NB4 (cell line): Measurements from ENCODE around the gene TBC1D14.

ENCODE experiments used
- DNase-seq: peaks from one replicate; pipeline ENCODE4 v3.0.0; 2010; ENCODE audit warnings: low read depth
- H3K4me3 ChIP-seq: one replicate; pipeline ENCODE4 v1.5.1; 2011; ENCODE audit warnings: mild to moderate bottlenecking, low read depth, low read length, moderate library complexity
- MYC ChIP-seq: IDR thresholded peaks from 2 replicates; pipeline ENCODE4 v1.6.1; 2011; ENCODE audit warnings: low read depth, low read length
- POLR2A ChIP-seq: IDR thresholded peaks from 2 replicates; pipeline ENCODE4 v1.6.1; 2011; ENCODE audit warnings: mild to moderate bottlenecking; ENCODE audit not compliant: insufficient read length; ENCODE audit errors: extremely low read depth
- TF ChIP-seq, protein P1 (sequence below): IDR thresholded peaks from one replicate; pipeline ENCODE4 v1.5.1; 2012; ENCODE audit warnings: low read depth, low read length
- TF ChIP-seq, protein P2 (sequence below): IDR thresholded peaks from 2 replicates; pipeline ENCODE4 v1.6.1; 2011; ENCODE audit warnings: low read depth, low read length

Gene TBC1D14

DNA sequence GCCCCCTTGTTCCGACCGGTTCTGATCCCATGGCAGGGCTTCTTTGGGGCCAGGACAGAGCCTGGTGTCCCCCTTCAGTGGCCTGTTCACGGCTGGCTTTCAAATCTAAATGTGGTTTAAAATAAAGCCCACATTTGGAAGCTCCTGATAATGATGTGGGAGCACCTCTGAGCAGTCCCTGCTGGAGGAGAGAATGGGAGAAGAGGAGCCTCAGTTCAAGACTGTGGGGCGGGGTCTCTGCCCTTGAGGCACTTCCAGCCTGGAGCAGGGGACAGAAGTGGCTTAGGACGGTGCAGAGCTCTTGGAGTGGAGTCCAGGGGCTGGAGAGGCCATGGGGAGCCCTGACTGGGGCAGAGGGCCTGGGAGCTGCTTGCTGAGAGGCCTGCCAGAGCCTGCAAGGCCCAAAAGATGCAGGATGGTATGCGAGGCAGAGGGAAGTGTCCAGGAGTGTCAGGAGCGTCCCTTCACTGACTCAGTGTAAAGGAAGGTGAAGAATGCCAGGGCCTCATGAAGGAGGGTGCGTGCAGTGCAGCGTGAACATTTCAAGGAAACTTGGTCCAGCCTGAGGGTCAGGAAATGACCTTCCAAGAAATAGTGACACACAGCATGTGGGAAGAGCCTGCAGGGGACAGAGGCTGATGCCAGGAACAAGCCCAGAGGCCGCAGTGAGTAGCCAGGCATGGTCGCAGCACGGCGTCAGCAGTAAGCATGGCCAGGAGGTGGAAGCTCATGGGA, 112.5 kb downstream of the TBC1D14 start:
- DNase-seq: no peak
- no peak for TF ChIP-seq MYC
- H3K4me3 ChIP-seq: no peak overlapping the region

DNA sequence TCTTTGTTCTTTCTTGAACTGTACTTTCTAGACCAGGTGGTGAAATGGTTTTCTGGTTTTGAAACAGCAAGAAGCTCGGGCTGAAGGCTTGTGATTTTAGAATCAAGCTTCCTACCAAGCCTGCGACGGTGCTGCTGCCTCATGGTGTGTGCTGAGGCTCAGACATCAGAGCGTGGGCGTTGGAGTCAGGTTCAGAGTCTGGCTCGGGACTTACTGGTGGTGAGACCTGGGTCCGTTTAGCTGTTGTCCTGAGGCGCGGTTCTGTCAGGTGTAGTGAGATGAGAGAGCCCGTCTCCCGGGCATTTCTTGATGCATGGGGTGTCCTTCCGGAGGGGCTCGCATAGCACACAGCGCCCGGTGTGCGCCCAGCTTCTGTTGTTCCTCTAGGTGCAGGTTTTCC, 113.9 kb downstream of the TBC1D14 start:
- H3K4me3 ChIP-seq: no peak overlapping the region
- no peak for DNase-seq
- TF ChIP-seq, protein P1, sequence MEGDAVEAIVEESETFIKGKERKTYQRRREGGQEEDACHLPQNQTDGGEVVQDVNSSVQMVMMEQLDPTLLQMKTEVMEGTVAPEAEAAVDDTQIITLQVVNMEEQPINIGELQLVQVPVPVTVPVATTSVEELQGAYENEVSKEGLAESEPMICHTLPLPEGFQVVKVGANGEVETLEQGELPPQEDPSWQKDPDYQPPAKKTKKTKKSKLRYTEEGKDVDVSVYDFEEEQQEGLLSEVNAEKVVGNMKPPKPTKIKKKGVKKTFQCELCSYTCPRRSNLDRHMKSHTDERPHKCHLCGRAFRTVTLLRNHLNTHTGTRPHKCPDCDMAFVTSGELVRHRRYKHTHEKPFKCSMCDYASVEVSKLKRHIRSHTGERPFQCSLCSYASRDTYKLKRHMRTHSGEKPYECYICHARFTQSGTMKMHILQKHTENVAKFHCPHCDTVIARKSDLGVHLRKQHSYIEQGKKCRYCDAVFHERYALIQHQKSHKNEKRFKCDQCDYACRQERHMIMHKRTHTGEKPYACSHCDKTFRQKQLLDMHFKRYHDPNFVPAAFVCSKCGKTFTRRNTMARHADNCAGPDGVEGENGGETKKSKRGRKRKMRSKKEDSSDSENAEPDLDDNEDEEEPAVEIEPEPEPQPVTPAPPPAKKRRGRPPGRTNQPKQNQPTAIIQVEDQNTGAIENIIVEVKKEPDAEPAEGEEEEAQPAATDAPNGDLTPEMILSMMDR: no peak
- TF ChIP-seq, protein P2, sequence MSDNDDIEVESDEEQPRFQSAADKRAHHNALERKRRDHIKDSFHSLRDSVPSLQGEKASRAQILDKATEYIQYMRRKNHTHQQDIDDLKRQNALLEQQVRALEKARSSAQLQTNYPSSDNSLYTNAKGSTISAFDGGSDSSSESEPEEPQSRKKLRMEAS: no peak
- no peak for TF ChIP-seq POLR2A
- no peak for TF ChIP-seq MYC

DNA sequence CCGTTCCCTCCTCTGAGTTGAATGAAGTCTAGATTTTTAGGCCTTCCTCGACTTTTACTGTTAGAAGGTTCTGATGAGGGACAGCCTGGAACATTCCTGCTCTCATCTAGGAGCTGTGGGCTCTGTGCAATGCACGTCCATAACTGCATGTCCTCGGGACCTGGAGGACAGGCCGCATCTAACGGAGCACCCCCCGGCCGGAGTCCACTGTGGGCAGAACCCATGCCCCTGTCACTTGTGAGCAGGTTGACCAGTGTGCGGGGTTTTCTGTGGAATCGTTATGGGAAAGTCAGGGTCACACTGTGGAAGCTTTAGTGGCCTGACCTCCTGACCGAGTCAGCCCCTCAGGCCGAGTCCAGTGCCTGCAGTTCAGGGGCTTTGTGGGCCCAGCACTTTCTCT, 114.3 kb downstream of the TBC1D14 start:
- H3K4me3 ChIP-seq: no peak overlapping the region
- DNase-seq: no peak
- TF ChIP-seq POLR2A (no peak), MYC (no peak)
- TF ChIP-seq, protein P1: no peak
- TF ChIP-seq, protein P2: no peak

DNA sequence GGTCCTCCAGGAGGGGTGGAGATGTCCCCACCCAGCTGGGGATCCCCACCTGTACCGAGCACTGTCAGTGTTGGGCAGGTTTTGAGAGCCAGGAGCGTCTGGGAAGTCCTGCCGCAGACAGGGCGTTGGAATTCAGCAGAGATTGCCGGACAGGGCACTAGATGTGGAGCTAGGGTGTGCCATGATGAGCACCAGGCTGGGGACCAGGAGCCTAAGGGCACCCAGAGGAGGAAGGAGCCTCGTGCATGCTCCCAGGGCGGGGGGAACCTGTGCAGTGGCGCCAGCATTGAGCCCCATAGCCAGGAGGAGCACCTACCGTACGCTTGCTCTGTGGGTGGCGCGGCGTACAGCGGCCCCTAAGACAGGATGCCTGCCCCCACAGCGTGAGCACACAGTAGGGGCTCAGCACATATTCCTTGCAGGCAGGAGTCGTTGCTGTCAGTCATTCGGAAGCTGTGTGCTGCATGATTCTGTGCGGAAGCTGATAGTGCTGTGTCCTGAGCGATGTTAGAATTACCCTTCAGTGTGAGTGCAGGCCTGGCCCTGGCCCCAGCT, 114.8 kb downstream of the TBC1D14 start:
- TF ChIP-seq, protein P2: no peak
- TF ChIP-seq, protein P1: no peak
- no peak for TF ChIP-seq POLR2A
- no peak for TF ChIP-seq MYC

DNA sequence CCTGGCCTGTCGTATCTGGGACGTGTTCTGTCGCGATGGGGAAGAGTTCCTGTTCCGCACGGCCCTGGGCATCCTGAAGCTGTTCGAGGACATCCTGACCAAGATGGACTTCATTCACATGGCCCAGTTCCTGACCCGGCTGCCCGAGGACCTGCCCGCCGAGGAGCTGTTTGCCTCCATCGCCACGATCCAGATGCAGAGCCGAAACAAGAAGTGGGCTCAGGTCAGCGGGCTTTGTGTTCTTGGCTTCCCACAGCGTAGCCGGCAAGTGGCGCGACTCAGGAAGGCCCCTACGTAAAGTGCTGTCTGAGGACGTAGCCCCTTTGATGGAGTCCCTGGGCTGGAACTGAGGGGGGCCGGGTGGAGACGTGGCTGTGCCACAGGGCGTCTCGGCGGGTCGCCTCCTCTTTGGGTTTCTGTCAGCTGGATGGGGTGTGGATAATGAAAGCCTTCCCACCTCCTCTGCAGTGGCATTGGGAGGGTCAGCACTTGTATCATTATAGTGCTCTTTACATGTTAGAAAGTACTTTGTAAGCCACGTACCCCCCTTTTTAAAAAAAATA, 115.5 kb downstream of the TBC1D14 start:
- DNase-seq: no peak
- H3K4me3 ChIP-seq: no peak overlapping the region
- TF ChIP-seq, protein P2: no peak
- TF ChIP-seq POLR2A (no peak), MYC (no peak)
- TF ChIP-seq, protein P1: no peak

More for the DNA sequence above, 114.8 kb downstream of the TBC1D14 start:
- H3K4me3 ChIP-seq: no peak overlapping the region
- DNase-seq: no peak

DNA sequence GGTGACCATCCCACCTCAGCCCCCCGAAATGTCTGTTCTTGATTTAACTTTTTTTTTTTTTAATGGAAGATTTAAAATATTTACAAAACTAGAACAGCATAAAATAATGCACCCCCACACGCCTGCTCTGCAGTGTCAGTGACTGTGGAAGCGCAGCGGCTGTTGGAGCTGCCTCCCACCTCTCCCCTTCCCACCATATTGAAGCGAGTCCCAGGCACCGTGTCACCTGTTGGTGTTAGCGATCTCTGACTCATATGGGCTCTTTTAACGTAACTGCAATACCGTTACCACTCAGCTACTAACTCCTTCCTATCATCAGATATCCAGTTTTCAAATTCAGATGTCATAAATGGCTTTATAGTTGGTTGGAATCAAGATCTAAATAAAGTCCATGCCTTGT, 116.5 kb downstream of the TBC1D14 start:
- DNase-seq: no peak
- H3K4me3 ChIP-seq: no peak overlapping the region
- TF ChIP-seq, protein P1: no peak
- TF ChIP-seq, protein P2: no peak
- no peak for TF ChIP-seq POLR2A
- TF ChIP-seq MYC: no peak
